Measurements from ENCODE around the gene PRELP.

PRELP gene

GRCh38 chr1:203478986-203479385 is 3.4 kb downstream of the PRELP start:
- no peak for DNase-seq (ENCODE audit: low spot score)

DNA sequence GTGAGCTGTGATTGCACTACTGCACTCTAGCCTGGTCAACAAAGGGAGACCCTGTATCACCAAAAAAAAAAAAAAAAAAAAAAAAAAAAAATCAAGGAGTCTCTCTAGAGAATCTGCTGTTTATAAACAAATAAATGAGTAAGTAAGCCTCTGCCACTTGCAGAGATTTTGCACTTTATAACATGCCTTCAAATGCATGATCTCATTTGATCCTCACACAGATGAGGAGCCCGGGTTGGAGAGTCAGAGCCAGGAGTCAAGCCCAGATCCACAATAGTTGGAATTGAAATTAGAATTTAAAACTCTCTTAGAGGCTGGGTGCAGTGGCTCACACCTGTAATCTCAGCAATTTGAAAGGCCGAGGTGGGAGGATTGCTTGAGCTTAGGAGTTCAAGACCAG is 4.0 kb downstream of the PRELP start:
- no peak for DNase-seq (ENCODE audit: low spot score)

DNA sequence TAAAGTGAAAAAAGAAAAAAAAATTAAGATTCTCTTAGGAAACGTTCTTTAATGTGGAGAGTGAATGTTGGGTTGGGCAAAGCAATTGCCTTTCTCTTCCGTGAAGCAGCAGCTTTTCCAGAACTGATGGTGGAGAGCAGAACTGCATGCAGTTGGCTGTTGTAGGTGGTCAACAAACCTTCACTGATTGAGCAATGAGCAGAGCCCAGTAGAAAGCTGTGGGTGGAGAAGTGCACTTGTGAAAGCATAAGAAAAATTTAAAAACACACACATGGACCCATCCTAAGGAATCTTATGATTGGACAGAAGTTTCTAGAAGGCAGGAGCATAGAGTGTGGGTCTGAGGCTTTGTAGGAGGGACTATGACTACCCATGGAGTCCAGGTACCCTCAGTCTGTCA is 4.5 kb downstream of the PRELP start:
- no peak for DNase-seq (ENCODE audit: low spot score)

DNA sequence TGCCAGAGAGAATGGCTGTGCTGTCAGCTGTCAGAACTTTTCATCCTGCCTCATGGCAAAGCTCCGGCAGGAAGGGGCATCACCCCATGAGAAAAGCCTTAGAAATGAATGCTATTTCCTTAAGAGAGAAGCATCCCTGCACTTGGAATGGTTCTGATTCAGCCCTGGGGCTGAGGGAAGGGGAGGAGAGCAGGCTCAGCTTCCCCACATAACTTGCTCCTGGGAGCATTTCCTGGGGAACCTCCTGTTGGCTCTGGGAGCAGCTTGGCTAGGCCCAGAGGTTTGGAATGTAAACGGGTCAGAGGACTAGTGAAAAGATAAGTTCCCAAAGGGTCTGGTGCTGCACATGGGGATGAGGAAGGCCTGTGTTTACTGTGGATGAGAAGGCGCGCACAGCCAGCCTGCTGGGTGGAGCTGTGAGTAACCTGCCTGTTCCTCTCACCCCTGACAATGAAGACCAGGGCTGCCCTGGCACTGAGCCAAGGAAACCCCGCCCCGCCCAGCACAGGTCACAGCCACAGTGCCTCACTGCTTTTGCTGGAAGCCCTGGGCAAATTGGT is 5.0 kb downstream of the PRELP start:
- DNase-seq (ENCODE audit: low spot score), result no peak

DNA sequence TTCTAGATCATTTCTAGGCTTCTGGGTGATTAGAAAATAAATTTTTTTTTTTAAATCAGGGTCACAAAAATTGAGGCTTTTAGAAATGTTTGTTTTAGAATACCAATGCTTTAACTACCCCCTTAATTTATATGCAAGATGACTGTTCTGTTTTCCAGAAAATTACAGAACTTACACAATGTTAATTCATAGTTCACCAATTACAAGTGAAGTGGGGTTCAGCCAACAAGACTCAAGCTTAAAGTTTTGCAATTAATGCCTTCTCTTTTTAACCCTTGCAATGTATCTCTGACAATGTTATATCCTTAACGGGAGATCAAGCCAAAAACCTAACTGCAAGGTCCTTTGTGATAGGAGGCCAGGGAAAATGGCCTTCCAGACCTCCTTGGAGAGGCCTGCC is 5.6 kb downstream of the PRELP start:
- DNase-seq (ENCODE audit: low spot score), result no peak

GRCh38 chr1:203486618-203487370 is 11.2 kb downstream of the PRELP start:
- DNase-seq (ENCODE audit: low spot score), result no peak

- no peak for DNase-seq (ENCODE audit: low spot score)
These were observed 12.9 kb downstream of the PRELP start for GRCh38 chr1:203488539-203488938.

DNA sequence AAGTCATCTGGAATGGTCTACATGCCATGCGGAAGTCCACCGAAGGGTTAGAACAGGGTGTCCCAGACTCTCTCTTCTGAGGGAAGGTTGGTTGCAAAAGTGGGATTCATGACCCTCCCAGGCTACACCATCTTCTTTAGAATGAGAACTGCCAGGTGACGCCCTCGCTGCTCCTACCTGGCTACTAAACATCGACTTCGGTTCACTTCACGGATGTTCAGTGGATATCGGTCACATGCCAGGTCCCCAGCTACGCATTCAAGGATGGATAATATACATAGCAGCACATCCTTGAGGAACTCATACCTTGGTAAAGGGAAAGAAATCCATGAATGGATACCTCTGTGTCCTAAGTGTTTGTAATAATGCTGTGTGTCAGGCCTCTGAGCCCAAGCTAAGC is 15.0 kb downstream of the PRELP start:
- no peak for DNase-seq (ENCODE audit: low spot score)

DNA sequence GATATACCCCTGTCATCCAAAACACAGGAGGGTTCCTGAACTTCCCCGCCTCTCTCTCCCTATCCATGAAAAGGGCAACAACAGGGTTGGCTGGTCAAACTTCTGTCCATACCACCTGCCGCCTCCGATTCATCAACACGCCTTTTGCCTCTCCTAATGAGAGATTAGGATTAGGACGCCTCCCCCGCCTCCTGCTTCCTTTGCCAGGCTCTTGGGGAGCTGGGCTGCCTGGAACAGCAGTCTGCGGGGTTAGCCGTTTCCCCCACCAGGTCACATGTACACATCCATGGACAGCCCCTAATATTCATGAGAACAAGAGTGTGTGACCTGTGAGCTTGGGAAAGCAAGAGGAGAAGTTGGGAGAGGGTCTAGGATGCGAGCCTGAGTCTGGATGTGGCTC is 16.1 kb downstream of the PRELP start:
- peak; percentile 71 for DNase-seq (ENCODE audit: low spot score)

- DNase-seq (ENCODE audit: low spot score), result peak; percentile 94
These were observed 16.6 kb downstream of the PRELP start for GRCh38 chr1:203492082-203492747.

DNA sequence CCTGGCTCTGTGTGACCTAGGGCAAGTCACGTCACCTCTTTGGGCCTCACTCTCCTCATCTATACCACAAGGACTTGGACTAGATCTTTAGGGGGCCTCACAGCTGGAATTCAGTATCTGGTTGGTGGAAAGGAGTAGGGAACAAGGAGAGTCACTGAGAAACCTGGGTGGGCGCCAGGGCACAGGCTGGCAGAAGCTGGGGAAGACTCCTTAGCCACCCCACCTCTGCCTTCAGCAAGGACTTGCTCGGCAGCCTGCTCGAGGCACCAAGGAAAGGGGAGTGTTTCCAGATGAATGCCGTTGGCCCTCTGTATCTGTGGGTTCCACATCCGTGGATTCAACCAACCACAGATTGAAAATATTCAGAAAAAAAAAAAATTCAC is 17.1 kb downstream of the PRELP start:
- DNase-seq (ENCODE audit: low spot score), result peak; percentile 72

GRCh38 chr1:203493901-203494300 is 18.3 kb downstream of the PRELP start, which contains the start of gene OPTC:
Gene OPTC, plus strand, starts transcription at chr1:203494153. Its CDS starts 1,853 bp downstream, at chr1:203496006.
- no peak for DNase-seq (ENCODE audit: low spot score)

- DNase-seq (ENCODE audit: low spot score), result no peak
These were observed 20.2 kb downstream of the PRELP start for GRCh38 chr1:203495845-203496244.

DNA sequence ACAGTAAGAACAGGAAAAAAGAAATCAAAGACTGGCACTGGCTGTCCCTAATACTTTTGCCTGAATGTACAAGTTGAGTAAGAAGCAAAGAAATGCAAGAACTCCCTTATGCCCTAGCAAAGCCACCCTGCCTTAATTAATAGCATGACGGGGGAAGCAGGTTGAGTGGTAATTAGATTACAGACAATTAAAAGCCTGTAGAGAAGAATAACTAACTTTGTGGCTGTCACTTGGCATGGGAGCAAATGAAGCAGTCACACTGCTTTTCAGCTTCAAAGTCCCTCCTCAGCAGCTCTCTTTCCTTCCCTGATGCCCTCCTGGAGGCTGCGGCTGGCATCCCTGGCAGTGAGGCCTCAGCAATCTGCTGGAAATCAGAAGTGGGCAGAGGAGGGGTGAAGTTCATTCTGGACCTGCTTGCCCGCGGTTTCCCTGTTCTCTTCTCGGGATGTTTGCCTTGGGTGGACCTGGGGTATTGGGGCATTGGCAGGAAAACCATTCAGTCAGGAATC is 21.7 kb downstream of the PRELP start:
- peak; percentile 50 for DNase-seq (ENCODE audit: low spot score)

- DNase-seq (ENCODE audit: low spot score), result no peak
These were observed 24.2 kb downstream of the PRELP start for GRCh38 chr1:203499643-203500278.

DNA sequence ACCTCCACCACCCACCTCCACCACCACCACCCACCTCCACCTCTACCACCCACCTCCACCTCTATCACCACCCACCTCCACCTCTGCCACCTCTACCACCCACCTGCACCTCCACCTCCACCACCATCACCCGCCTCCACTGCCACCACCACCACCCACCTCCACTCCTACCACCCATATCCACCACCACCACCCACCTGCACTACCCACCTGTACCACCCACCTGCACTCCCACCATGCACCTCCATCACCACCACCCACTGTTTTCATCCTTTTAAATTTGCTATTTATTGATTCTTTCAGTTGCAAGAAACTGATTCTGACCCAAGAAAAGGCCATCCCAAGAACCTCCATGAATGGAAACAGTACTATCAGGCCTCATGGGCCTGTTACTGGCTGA is 24.7 kb downstream of the PRELP start:
- no peak for DNase-seq (ENCODE audit: low spot score)

- DNase-seq (ENCODE audit: low spot score), result no peak
These were observed 28.2 kb downstream of the PRELP start for GRCh38 chr1:203503836-203504235.

GRCh38 chr1:203504400-203505250 is 29.0 kb downstream of the PRELP start:
- DNase-seq (ENCODE audit: low spot score), result peak; percentile 90

DNA sequence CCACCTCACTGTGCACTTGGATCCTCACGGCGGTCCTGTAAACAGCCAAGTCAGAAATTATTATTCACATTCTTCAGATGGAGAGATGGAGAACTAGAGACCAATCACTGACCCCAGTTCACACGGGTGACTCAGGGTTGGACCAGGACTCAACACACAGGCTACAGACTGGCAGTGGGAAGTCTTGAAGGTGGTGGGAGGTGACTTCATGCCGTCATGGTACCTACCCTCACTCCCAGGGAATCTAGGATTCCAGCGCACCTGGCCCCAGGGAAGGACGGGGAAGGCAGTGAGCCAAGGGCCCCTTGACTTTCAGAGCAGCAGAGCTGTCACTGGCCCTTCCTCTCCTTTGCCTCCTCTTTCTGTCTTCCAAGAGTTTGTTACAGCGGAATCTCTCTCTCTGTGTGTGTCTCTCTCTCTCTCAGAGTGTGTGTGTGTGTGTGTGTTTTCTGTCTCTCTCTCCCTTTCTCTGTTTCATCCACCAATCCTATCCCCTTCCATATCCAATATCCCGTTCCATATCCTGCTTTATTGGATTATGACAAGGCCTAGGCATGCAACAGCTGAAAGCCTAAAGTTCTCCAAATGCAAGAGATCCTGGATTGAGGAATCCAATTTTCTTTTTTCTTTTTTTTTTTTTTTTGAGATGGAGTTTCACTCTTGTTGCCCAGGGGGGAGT is 30.1 kb downstream of the PRELP start:
- no peak for DNase-seq (ENCODE audit: low spot score)

GRCh38 chr1:203506858-203507626 is 31.4 kb downstream of the PRELP start:
- no peak for DNase-seq (ENCODE audit: low spot score)

Data from cerebellar cortex (tissue), 1 donor.